Gastroesophageal sphincter (tissue), 3 donors: ENCODE results near the gene ARPIN.

Experiments
- POLR2A ChIP-seq, 2 donors: fragments of 450-650 bp; IDR thresholded peaks; one replicate each; pipeline ENCODE4 v1.6.1; 2017; ENCODE audit warnings: antibody characterized with exemption in 2 of 2, mild to moderate bottlenecking in 2 of 2, moderate library complexity in 1 of 2
- TF ChIP-seq, protein P1 (sequence below), 4 experiments: fragments of 200-600 bp in 2 of 4; fragments of 450-650 bp in 2 of 4; sonication (generic) in 1 of 4; IDR thresholded peaks; one replicate each; pipeline ENCODE4 v1.5.1; 2017 to 2019; ENCODE audit warnings: antibody characterized with exemption in 4 of 4, mild to moderate bottlenecking in 2 of 4, moderate library complexity in 2 of 4

DNA sequence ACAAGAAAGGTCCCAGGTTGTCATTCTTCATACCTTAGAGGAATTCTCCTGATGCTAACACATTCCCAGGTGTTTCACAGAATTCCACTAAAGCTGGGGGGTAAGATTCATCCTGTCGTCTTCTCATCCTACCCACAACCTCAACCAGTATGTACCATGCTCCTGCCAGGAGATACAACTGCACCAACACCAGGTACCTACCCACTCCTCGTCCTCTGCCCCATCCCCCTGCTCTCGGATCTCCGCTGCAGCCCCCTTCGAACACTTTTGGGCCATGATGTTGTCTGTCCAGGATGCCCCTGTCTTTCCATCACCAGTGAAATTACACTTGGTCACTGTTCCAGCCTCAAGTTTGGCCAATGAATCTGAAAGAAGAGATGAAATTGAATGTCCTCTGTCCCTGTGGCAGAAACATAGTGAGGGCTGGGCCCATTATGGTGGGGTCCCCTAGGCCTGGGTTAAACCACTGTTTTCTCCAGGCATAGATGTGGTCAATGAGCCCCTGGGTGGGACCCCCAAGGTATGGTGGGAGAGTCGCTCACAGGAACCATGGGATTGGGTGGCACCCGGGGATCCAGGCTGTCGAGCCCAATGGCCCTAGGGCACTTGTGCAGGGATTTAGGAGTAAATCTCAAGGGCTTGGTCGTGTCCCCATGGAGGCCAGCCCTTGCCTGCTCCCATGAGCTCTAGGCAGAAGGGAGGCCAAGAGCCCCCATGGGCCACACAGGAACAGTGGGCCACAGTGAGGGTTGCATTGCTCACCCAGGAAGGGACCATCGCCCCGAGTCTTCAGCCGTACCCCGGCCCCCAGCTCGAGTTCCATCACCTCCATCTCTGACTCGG, 9.5 kb downstream of the ARPIN start:
- TF ChIP-seq, protein P1, sequence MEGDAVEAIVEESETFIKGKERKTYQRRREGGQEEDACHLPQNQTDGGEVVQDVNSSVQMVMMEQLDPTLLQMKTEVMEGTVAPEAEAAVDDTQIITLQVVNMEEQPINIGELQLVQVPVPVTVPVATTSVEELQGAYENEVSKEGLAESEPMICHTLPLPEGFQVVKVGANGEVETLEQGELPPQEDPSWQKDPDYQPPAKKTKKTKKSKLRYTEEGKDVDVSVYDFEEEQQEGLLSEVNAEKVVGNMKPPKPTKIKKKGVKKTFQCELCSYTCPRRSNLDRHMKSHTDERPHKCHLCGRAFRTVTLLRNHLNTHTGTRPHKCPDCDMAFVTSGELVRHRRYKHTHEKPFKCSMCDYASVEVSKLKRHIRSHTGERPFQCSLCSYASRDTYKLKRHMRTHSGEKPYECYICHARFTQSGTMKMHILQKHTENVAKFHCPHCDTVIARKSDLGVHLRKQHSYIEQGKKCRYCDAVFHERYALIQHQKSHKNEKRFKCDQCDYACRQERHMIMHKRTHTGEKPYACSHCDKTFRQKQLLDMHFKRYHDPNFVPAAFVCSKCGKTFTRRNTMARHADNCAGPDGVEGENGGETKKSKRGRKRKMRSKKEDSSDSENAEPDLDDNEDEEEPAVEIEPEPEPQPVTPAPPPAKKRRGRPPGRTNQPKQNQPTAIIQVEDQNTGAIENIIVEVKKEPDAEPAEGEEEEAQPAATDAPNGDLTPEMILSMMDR (IDR thresholded peaks at IDR 0.05) = no peak
- no peak for TF ChIP-seq POLR2A (IDR thresholded peaks at IDR 0.05)
